GM23338 (cell line): ENCODE results near the gene TMEM87B.

Experiments used
- CREB1 ChIP-seq: fragments of 250-450 bp; sonication (Bioruptor Pico); IDR thresholded peaks from 2 replicates; pipeline ENCODE4 v1.5.0; 2020; ENCODE audit warnings: low read depth, mild to moderate bottlenecking, moderate library complexity
- EZH2 ChIP-seq: fragments of 200-600 bp; sonication (generic); IDR thresholded peaks from one replicate; pipeline ENCODE4 v1.8.0; 2017; ENCODE audit warnings: antibody characterized with exemption, mild to moderate bottlenecking, low read depth; ENCODE audit not compliant: unreplicated experiment
- EZH2phosphoT487 ChIP-seq: fragments of 200-600 bp; sonication (generic); IDR thresholded peaks from one replicate; pipeline ENCODE4 v1.8.1; 2018; ENCODE audit warnings: antibody characterized with exemption; ENCODE audit not compliant: unreplicated experiment
- POLR2AphosphoS5 ChIP-seq: IDR thresholded peaks from 2 replicates; pipeline ENCODE4 v1.6.1; 2016; ENCODE audit warnings: antibody characterized with exemption, low read depth
- STAT1 ChIP-seq: IDR thresholded peaks from one replicate; pipeline ENCODE4 v1.6.1; 2016; ENCODE audit warnings: antibody characterized with exemption; ENCODE audit not compliant: unreplicated experiment
- ZNF114 ChIP-seq: fragments of 250-450 bp; sonication (Bioruptor Pico); IDR thresholded peaks from 2 replicates; pipeline ENCODE4 v1.5.0; 2020; ENCODE audit warnings: mild to moderate bottlenecking, moderate library complexity
- ZNF331 ChIP-seq: fragments of 250-450 bp; sonication (Bioruptor Pico); IDR thresholded peaks from 2 replicates; pipeline ENCODE4 v1.5.0; 2020; ENCODE audit warnings: low read depth, mild to moderate bottlenecking, moderate library complexity
- TF ChIP-seq, protein P1 (sequence below), 2 experiments: fragments of 200-600 bp in 1 of 2; sonication (generic) in 1 of 2; conservative IDR thresholded peaks; 2 replicates each; pipeline versions ENCODE4 v1.5.1 to v1.6.1; 2016 to 2017; ENCODE audit warnings: antibody characterized with exemption in 2 of 2, low read depth in 2 of 2, mild to moderate bottlenecking in 2 of 2, moderate library complexity in 1 of 2
- TF ChIP-seq, protein P2 (sequence below): IDR thresholded peaks from 2 replicates; pipeline ENCODE4 v1.6.1; 2016; ENCODE audit warnings: antibody characterized with exemption
- TF ChIP-seq, protein P3 (sequence below): IDR thresholded peaks from one replicate; pipeline ENCODE4 v1.6.1; 2018; ENCODE audit warnings: antibody characterized with exemption; ENCODE audit not compliant: unreplicated experiment

DNA sequence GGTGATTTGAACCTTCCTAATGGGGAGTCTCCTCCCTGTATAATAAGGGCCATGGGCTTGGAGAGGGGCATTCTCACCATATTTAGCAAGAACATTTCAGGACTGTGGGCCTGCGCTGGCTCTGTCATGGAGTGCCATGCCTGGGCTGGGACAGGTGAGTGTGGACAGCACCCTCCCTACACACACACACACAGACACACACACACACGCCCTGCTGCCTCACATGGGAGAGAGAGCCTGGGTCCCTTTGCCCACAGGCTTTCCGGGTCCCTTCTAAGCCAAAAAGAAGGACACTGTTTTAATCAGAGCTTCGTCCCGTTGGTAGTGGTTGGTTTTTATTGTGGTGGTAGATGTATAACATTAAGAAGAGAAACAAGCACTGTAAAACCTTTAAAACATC, 31.4 kb upstream of the TMEM87B start:
- no peak for TF ChIP-seq EZH2
- no peak for TF ChIP-seq POLR2AphosphoS5
- TF ChIP-seq, protein P1, sequence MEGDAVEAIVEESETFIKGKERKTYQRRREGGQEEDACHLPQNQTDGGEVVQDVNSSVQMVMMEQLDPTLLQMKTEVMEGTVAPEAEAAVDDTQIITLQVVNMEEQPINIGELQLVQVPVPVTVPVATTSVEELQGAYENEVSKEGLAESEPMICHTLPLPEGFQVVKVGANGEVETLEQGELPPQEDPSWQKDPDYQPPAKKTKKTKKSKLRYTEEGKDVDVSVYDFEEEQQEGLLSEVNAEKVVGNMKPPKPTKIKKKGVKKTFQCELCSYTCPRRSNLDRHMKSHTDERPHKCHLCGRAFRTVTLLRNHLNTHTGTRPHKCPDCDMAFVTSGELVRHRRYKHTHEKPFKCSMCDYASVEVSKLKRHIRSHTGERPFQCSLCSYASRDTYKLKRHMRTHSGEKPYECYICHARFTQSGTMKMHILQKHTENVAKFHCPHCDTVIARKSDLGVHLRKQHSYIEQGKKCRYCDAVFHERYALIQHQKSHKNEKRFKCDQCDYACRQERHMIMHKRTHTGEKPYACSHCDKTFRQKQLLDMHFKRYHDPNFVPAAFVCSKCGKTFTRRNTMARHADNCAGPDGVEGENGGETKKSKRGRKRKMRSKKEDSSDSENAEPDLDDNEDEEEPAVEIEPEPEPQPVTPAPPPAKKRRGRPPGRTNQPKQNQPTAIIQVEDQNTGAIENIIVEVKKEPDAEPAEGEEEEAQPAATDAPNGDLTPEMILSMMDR (conservative IDR thresholded peaks at IDR 0.05; ENCODE audit: low read depth in 2 of 2) = no peak
- no peak for TF ChIP-seq STAT1
- no peak for TF ChIP-seq EZH2phosphoT487
- no peak for TF ChIP-seq CREB1
- TF ChIP-seq, protein P2, sequence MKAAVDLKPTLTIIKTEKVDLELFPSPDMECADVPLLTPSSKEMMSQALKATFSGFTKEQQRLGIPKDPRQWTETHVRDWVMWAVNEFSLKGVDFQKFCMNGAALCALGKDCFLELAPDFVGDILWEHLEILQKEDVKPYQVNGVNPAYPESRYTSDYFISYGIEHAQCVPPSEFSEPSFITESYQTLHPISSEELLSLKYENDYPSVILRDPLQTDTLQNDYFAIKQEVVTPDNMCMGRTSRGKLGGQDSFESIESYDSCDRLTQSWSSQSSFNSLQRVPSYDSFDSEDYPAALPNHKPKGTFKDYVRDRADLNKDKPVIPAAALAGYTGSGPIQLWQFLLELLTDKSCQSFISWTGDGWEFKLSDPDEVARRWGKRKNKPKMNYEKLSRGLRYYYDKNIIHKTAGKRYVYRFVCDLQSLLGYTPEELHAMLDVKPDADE = no peak
- no peak for TF ChIP-seq ZNF331
- TF ChIP-seq, protein P3, sequence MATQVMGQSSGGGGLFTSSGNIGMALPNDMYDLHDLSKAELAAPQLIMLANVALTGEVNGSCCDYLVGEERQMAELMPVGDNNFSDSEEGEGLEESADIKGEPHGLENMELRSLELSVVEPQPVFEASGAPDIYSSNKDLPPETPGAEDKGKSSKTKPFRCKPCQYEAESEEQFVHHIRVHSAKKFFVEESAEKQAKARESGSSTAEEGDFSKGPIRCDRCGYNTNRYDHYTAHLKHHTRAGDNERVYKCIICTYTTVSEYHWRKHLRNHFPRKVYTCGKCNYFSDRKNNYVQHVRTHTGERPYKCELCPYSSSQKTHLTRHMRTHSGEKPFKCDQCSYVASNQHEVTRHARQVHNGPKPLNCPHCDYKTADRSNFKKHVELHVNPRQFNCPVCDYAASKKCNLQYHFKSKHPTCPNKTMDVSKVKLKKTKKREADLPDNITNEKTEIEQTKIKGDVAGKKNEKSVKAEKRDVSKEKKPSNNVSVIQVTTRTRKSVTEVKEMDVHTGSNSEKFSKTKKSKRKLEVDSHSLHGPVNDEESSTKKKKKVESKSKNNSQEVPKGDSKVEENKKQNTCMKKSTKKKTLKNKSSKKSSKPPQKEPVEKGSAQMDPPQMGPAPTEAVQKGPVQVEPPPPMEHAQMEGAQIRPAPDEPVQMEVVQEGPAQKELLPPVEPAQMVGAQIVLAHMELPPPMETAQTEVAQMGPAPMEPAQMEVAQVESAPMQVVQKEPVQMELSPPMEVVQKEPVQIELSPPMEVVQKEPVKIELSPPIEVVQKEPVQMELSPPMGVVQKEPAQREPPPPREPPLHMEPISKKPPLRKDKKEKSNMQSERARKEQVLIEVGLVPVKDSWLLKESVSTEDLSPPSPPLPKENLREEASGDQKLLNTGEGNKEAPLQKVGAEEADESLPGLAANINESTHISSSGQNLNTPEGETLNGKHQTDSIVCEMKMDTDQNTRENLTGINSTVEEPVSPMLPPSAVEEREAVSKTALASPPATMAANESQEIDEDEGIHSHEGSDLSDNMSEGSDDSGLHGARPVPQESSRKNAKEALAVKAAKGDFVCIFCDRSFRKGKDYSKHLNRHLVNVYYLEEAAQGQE = no peak
- no peak for TF ChIP-seq ZNF114 (CRISPR knock-in tag)
